ENCODE data around the gene FGF2.

Gene FGF2

GRCh38 chr4:122823476-122823875 is 3.2 kb upstream of the FGF2 start:
- no peak overlapping the region for H3K9ac ChIP-seq (ENCODE audit: low read length)
- H3K9me3 ChIP-seq (ENCODE audit: insufficient read depth, low read length): no peaks in the 10 kb centered on the region
- no peak overlapping the region for H3K27ac ChIP-seq (ENCODE audit: low read depth, low read length)

GRCh38 chr4:122824616-122825015 is 2.0 kb upstream of the FGF2 start:
- Histone ChIP-seq H3K9me3 (ENCODE audit: insufficient read depth, low read length) (no peaks in the 10 kb centered on the region), H3K9ac (ENCODE audit: low read length) (no peak overlapping the region), H3K27ac (ENCODE audit: low read depth, low read length) (no peak overlapping the region), H4K20me1 (ENCODE audit: low read depth, low read length) (no peaks in the 10 kb centered on the region), H3K79me2 (ENCODE audit: insufficient read depth, low read length) (no peaks in the 10 kb centered on the region), H3K9me2 (replicated peaks; ENCODE audit: insufficient read depth, low read length) (no peaks in the 10 kb centered on the region), H3K4me2 (ENCODE audit: low read depth, low read length, poor library complexity, severe bottlenecking) (no peak overlapping the region), H3K36me3 (ENCODE audit: low read length) (no peaks in the 10 kb centered on the region), H3F3A (ENCODE audit: insufficient read depth) (no peaks in the 10 kb centered on the region), H3K4me3 (ENCODE audit: insufficient read depth, low read length, poor library complexity, severe bottlenecking) (no peak overlapping the region), H3K27me3 (ENCODE audit: low read length) (no peaks in the 10 kb centered on the region), H2AFZ (ENCODE audit: low read depth, low read length, severe bottlenecking) (no peak overlapping the region)
- TF ChIP-seq CTCF (IDR thresholded peaks at IDR 0.05; ENCODE audit: insufficient read depth, low read length, poor library complexity, severe bottlenecking) (no peak), EZH2phosphoT487 (conservative IDR thresholded peaks at IDR 0.05; ENCODE audit: low read length) (no peak)

More at GRCh38 chr4:122823476-122823875, 3.2 kb upstream of the FGF2 start:
- H3K9me2 ChIP-seq (replicated peaks; ENCODE audit: insufficient read depth, low read length): no peaks in the 10 kb centered on the region
- H3K4me2 ChIP-seq (ENCODE audit: low read depth, low read length, poor library complexity, severe bottlenecking): no peak overlapping the region
- H3K79me2 ChIP-seq (ENCODE audit: insufficient read depth, low read length): no peaks in the 10 kb centered on the region
- no peaks in the 10 kb centered on the region for H3K27me3 ChIP-seq (ENCODE audit: low read length)
- H2AFZ ChIP-seq (ENCODE audit: low read depth, low read length, severe bottlenecking): no peak overlapping the region
- no peak overlapping the region for H3K4me3 ChIP-seq (ENCODE audit: insufficient read depth, low read length, poor library complexity, severe bottlenecking)
- H3K36me3 ChIP-seq (ENCODE audit: low read length): no peaks in the 10 kb centered on the region
- no peak for TF ChIP-seq CTCF (IDR thresholded peaks at IDR 0.05; ENCODE audit: insufficient read depth, low read length, poor library complexity, severe bottlenecking)
- no peak for TF ChIP-seq EZH2phosphoT487 (conservative IDR thresholded peaks at IDR 0.05; ENCODE audit: low read length)
- H4K20me1 ChIP-seq (ENCODE audit: low read depth, low read length): no peaks in the 10 kb centered on the region
- H3F3A ChIP-seq (ENCODE audit: insufficient read depth): no peaks in the 10 kb centered on the region

- TF ChIP-seq EZH2phosphoT487 (conservative IDR thresholded peaks at IDR 0.05; ENCODE audit: low read length) (no peak), CTCF (IDR thresholded peaks at IDR 0.05; ENCODE audit: insufficient read depth, low read length, poor library complexity, severe bottlenecking) (no peak)
- Histone ChIP-seq H3K9ac (ENCODE audit: low read length) (no peak overlapping the region), H3K79me2 (ENCODE audit: insufficient read depth, low read length) (no peaks in the 10 kb centered on the region), H3F3A (ENCODE audit: insufficient read depth) (no peaks in the 10 kb centered on the region), H3K36me3 (ENCODE audit: low read length) (no peaks in the 10 kb centered on the region), H4K20me1 (ENCODE audit: low read depth, low read length) (no peaks in the 10 kb centered on the region), H2AFZ (ENCODE audit: low read depth, low read length, severe bottlenecking) (no peak overlapping the region), H3K4me3 (ENCODE audit: insufficient read depth, low read length, poor library complexity, severe bottlenecking) (no peak overlapping the region), H3K9me2 (replicated peaks; ENCODE audit: insufficient read depth, low read length) (no peaks in the 10 kb centered on the region), H3K27me3 (ENCODE audit: low read length) (no peaks in the 10 kb centered on the region), H3K4me2 (ENCODE audit: low read depth, low read length, poor library complexity, severe bottlenecking) (no peak overlapping the region), H3K9me3 (ENCODE audit: insufficient read depth, low read length) (no peaks in the 10 kb centered on the region), H3K27ac (ENCODE audit: low read depth, low read length) (no peak overlapping the region)
Measured at GRCh38 chr4:122826079-122826527, 528 bp upstream of the FGF2 start.

All from SU-DHL-6 (cell line).